ENCODE data around the gene DLG5.

The DLG5 gene

GRCh38 chr10:77842652-77843212 lies 83.8 kb downstream of the DLG5 start:
- DNase-seq, result no peak
- no peaks in the 10 kb centered on the region for H3K27me3 ChIP-seq (ENCODE audit: insufficient read depth, low read depth, severe bottlenecking)
- peaks cover 91% of the 10 kb centered on the region for H3K36me3 ChIP-seq
- TF ChIP-seq CTCF (IDR thresholded peaks at IDR 0.05; ENCODE audit: low read depth, low read length), result no peak
- no peak overlapping the region for H3K4me3 ChIP-seq (ENCODE audit: low read depth, low read length)
- no peak overlapping the region for H3K27ac ChIP-seq
- no peaks in the 10 kb centered on the region for H3K9me3 ChIP-seq (ENCODE audit: severe bottlenecking)

GRCh38 chr10:77841711-77842375 lies 84.7 kb downstream of the DLG5 start:
- Histone ChIP-seq H3K27ac (no peak overlapping the region), H3K9me3 (ENCODE audit: severe bottlenecking) (no peaks in the 10 kb centered on the region), H3K4me3 (ENCODE audit: low read depth, low read length) (no peak overlapping the region), H3K27me3 (ENCODE audit: insufficient read depth, low read depth, severe bottlenecking) (no peaks in the 10 kb centered on the region), H3K36me3 (peaks cover 86% of the 10 kb centered on the region)
- no peak for DNase-seq
- TF ChIP-seq CTCF (IDR thresholded peaks at IDR 0.05; ENCODE audit: low read depth, low read length), result no peak

- Histone ChIP-seq H3K27ac (no peak overlapping the region), H3K27me3 (ENCODE audit: insufficient read depth, low read depth, severe bottlenecking) (no peaks in the 10 kb centered on the region), H3K36me3 (peaks cover 87% of the 10 kb centered on the region), H3K9me3 (ENCODE audit: severe bottlenecking) (no peaks in the 10 kb centered on the region), H3K4me3 (ENCODE audit: low read depth, low read length) (no peak overlapping the region)
- DNase-seq, result no peak
- TF ChIP-seq CTCF (IDR thresholded peaks at IDR 0.05; ENCODE audit: low read depth, low read length), result no peak
Measured at GRCh38 chr10:77840636-77841035, 85.9 kb downstream of the DLG5 start.

GRCh38 chr10:77837925-77838595 lies 88.5 kb downstream of the DLG5 start:
- no peak for TF ChIP-seq CTCF (IDR thresholded peaks at IDR 0.05; ENCODE audit: low read depth, low read length)
- Histone ChIP-seq H3K36me3 (peaks cover 90% of the 10 kb centered on the region), H3K27ac (peak overlapping the region; percentile 63), H3K27me3 (ENCODE audit: insufficient read depth, low read depth, severe bottlenecking) (no peaks in the 10 kb centered on the region), H3K9me3 (ENCODE audit: severe bottlenecking) (no peaks in the 10 kb centered on the region), H3K4me3 (ENCODE audit: low read depth, low read length) (no peak overlapping the region)
- no peak for DNase-seq

- H3K4me3 ChIP-seq (ENCODE audit: low read depth, low read length), result no peak overlapping the region
- DNase-seq, result peak; percentile 81
- H3K27ac ChIP-seq, result peak overlapping the region; percentile 63
- TF ChIP-seq CTCF (IDR thresholded peaks at IDR 0.05; ENCODE audit: low read depth, low read length), result peak; percentile 72
- no peaks in the 10 kb centered on the region for H3K27me3 ChIP-seq (ENCODE audit: insufficient read depth, low read depth, severe bottlenecking)
- peaks cover 90% of the 10 kb centered on the region for H3K36me3 ChIP-seq
- H3K9me3 ChIP-seq (ENCODE audit: severe bottlenecking), result no peaks in the 10 kb centered on the region
Measured at GRCh38 chr10:77837248-77837924, 89.2 kb downstream of the DLG5 start.

Data from WERI-Rb-1 (cell line).